SKM-1 treated with dmso at 0.1 percent for 144 hours (cell line): ENCODE data around the gene TEAD4.

Source experiments
- DNase-seq: peaks from one replicate; lab custom pipeline; 2025; ENCODE audit not compliant: unreplicated experiment; lab: John Stamatoyannopoulos, UW

Gene TEAD4

GRCh38 chr12:3076730-3077571 is 117.8 kb downstream of the TEAD4 start, which contains the start of gene TSPAN9:
TSS of gene TSPAN9 (plus strand) at chr12:3077379. CDS start at chr12:3201194, 123,815 bp downstream.
- no peak for DNase-seq

GRCh38 chr12:3077572-3078081 is 118.4 kb downstream of the TEAD4 start:
- no peak for DNase-seq

- DNase-seq, result no peak
Measured at GRCh38 chr12:3078086-3078820, 119.1 kb downstream of the TEAD4 start.

GRCh38 chr12:3081091-3081490 is 121.9 kb downstream of the TEAD4 start:
- DNase-seq, result no peak

- no peak for DNase-seq
Measured at GRCh38 chr12:3081886-3082285, 122.7 kb downstream of the TEAD4 start.

GRCh38 chr12:3083241-3083920 is 124.2 kb downstream of the TEAD4 start:
- no peak for DNase-seq

- no peak for DNase-seq
Measured at GRCh38 chr12:3083921-3084347, 124.7 kb downstream of the TEAD4 start.

- DNase-seq, result no peak
Measured at GRCh38 chr12:3084742-3085141, 125.5 kb downstream of the TEAD4 start.

- no peak for DNase-seq
Measured at GRCh38 chr12:3085341-3086139, 126.3 kb downstream of the TEAD4 start.

GRCh38 chr12:3086211-3086610 is 127.0 kb downstream of the TEAD4 start:
- no peak for DNase-seq

- DNase-seq, result no peak
Measured at GRCh38 chr12:3086729-3087323, 127.6 kb downstream of the TEAD4 start.

- DNase-seq, result no peak
Measured at GRCh38 chr12:3087758-3088650, 128.8 kb downstream of the TEAD4 start.

GRCh38 chr12:3089588-3089987 is 130.4 kb downstream of the TEAD4 start:
- no peak for DNase-seq
